WERI-Rb-1 (cell line): ENCODE data around the gene POPDC3.

ENCODE experiments used
- DNase-seq: peaks from one replicate; pipeline ENCODE4 v3.0.0-alpha.2; 2020
- H3K27ac ChIP-seq: fragments of 250-450 bp; sonication (Bioruptor Pico); 2 replicates; pipeline ENCODE4 v1.5.1; 2020; ENCODE audit warnings: mild to moderate bottlenecking, moderate library complexity
- H3K27me3 ChIP-seq: fragments of 250-450 bp; sonication (Bioruptor Pico); 2 replicates; pipeline ENCODE4 v1.5.1; 2021; ENCODE audit warnings: mild to moderate bottlenecking, low read depth, moderate library complexity; ENCODE audit not compliant: insufficient read depth, severe bottlenecking
- H3K36me3 ChIP-seq: fragments of 250-450 bp; sonication (Bioruptor Pico); 2 replicates; pipeline ENCODE4 v1.5.1; 2020; ENCODE audit warnings: mild to moderate bottlenecking, moderate library complexity
- H3K4me3 ChIP-seq: 2 replicates; pipeline ENCODE4 v1.5.1; 2011; ENCODE audit warnings: low read depth, mild to moderate bottlenecking, control low read depth, low read length
- H3K9me3 ChIP-seq: fragments of 250-450 bp; sonication (Bioruptor Pico); 2 replicates; pipeline ENCODE4 v1.5.1; 2021; ENCODE audit warnings: mild to moderate bottlenecking, moderate library complexity; ENCODE audit not compliant: severe bottlenecking
- CTCF ChIP-seq: IDR thresholded peaks from 2 replicates; pipeline ENCODE4 v1.5.1; 2011; ENCODE audit warnings: low read depth, mild to moderate bottlenecking, control low read depth, inconsistent platforms, low read length

Gene POPDC3

GRCh38 chr6:105200133-105200730, 20.4 kb upstream of the POPDC3 start:
- DNase-seq = no peak
- Histone ChIP-seq H3K27me3 (no peaks in the 10 kb centered on the region), H3K36me3 (no peaks in the 10 kb centered on the region), H3K27ac (no peak overlapping the region), H3K9me3 (no peaks in the 10 kb centered on the region), H3K4me3 (no peak overlapping the region)
- no peak for TF ChIP-seq CTCF

GRCh38 chr6:105199711-105200110, 19.9 kb upstream of the POPDC3 start:
- Histone ChIP-seq H3K36me3 (no peaks in the 10 kb centered on the region), H3K27me3 (no peaks in the 10 kb centered on the region), H3K27ac (no peak overlapping the region), H3K9me3 (no peaks in the 10 kb centered on the region), H3K4me3 (no peak overlapping the region)
- DNase-seq = no peak
- TF ChIP-seq CTCF = no peak

DNA sequence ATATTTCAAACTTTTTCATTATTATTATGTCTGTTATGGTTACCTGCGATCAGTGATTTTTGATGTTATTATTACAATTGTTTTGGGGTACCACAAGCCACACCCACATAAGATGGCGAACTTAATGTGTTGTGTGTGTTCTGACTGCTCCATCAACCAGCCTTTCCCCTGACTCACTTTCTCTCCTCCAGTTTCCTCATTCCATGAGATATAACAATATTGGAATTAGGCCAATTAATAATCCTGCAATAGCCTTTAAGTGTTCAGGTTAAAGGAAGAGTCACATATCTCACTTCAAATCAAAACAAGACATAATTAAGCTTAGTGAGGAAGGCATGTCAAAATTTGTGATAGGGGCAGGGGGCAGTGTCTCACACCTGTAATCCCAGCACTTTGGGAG, 16.3 kb upstream of the POPDC3 start:
- Histone ChIP-seq H3K4me3 (no peak overlapping the region), H3K9me3 (no peaks in the 10 kb centered on the region), H3K27me3 (no peaks in the 10 kb centered on the region), H3K36me3 (no peaks in the 10 kb centered on the region), H3K27ac (no peak overlapping the region)
- no peak for TF ChIP-seq CTCF
- no peak for DNase-seq

DNA sequence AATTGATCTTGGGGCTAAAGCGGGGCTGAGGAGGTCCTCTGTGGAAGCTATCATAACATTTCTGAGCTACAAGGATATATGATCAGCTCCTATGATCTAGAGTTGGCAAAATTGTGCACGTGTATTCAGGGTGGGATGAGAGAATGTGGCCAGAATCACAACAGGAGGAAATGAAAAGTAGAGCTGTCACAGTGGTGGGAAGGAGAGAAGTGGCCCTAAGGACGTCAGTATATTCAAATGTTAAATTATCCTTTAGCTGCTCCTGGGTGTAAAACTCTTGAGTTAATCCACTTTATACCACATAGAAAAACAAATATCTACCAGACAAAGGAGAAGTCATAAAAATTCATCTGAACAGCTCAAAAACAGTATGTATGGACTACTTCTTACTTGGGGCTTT, 14.8 kb upstream of the POPDC3 start:
- TF ChIP-seq CTCF = no peak
- Histone ChIP-seq H3K4me3 (no peak overlapping the region), H3K36me3 (no peaks in the 10 kb centered on the region), H3K27me3 (no peaks in the 10 kb centered on the region), H3K9me3 (no peaks in the 10 kb centered on the region), H3K27ac (no peak overlapping the region)
- DNase-seq = no peak

DNA sequence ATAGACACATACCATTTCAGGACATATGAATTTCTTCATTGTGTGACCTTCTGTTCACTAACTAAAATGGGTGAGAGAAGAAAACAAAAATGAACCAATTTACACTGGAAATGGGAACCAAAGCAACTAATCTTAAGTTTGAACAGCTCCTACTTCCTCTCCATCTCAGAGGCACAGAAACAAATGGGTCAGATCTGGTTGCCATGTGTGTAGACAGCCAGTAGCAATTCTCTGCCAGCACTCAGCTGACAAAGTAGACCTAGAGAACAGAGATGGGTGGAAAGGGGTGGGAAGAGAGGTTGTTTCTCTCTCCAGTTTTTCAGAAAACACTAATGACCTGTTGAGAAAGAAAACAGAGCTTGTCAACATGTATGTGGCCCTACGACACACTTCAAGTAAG, 14.3 kb upstream of the POPDC3 start:
- H3K27me3 ChIP-seq = no peaks in the 10 kb centered on the region
- no peaks in the 10 kb centered on the region for H3K36me3 ChIP-seq
- no peak overlapping the region for H3K4me3 ChIP-seq
- TF ChIP-seq CTCF = no peak
- H3K9me3 ChIP-seq = no peaks in the 10 kb centered on the region
- H3K27ac ChIP-seq = no peak overlapping the region
- no peak for DNase-seq

- H3K27ac ChIP-seq = no peak overlapping the region
- no peak for TF ChIP-seq CTCF
- no peaks in the 10 kb centered on the region for H3K9me3 ChIP-seq
- H3K36me3 ChIP-seq = no peaks in the 10 kb centered on the region
- no peak for DNase-seq
- no peak overlapping the region for H3K4me3 ChIP-seq
- H3K27me3 ChIP-seq = no peaks in the 10 kb centered on the region
Measured at GRCh38 chr6:105193647-105194046, 13.8 kb upstream of the POPDC3 start.
